ENCODE measurements around the gene SGSM1.

The SGSM1 gene

GRCh38 chr22:24772493-24773220 is 33.4 kb upstream of the SGSM1 start:
- H3K36me3 ChIP-seq (ENCODE audit: control insufficient read depth, insufficient read depth, low read length, severe bottlenecking), result no peaks in the 10 kb centered on the region
- H3K4me3 ChIP-seq (ENCODE audit: low read length), result no peak overlapping the region
- no peaks in the 10 kb centered on the region for H3K4me1 ChIP-seq (ENCODE audit: control insufficient read depth, insufficient read depth, low read length)
- no peak overlapping the region for H3K9ac ChIP-seq (ENCODE audit: low read length)
- H3K27me3 ChIP-seq (replicated peaks; ENCODE audit: control insufficient read depth, insufficient read depth, low read length), result peaks cover 22% of the 10 kb centered on the region
- DNase-seq (ENCODE audit: low read depth), result peak; percentile 36
- no peaks in the 10 kb centered on the region for H3K9me3 ChIP-seq (ENCODE audit: control insufficient read depth, low read length)

- DNase-seq (ENCODE audit: low read depth), result no peak
- H3K36me3 ChIP-seq (ENCODE audit: control insufficient read depth, insufficient read depth, low read length, severe bottlenecking), result no peaks in the 10 kb centered on the region
- H3K4me3 ChIP-seq (ENCODE audit: low read length), result no peak overlapping the region
- H3K4me1 ChIP-seq (ENCODE audit: control insufficient read depth, insufficient read depth, low read length), result no peaks in the 10 kb centered on the region
- no peak overlapping the region for H3K9ac ChIP-seq (ENCODE audit: low read length)
- H3K9me3 ChIP-seq (ENCODE audit: control insufficient read depth, low read length), result no peaks in the 10 kb centered on the region
- H3K27me3 ChIP-seq (replicated peaks; ENCODE audit: control insufficient read depth, insufficient read depth, low read length), result peaks cover 20% of the 10 kb centered on the region
Observed at GRCh38 chr22:24775769-24776492, 30.1 kb upstream of the SGSM1 start.

GRCh38 chr22:24776525-24776924 is 29.5 kb upstream of the SGSM1 start:
- Histone ChIP-seq H3K9me3 (ENCODE audit: control insufficient read depth, low read length) (no peaks in the 10 kb centered on the region), H3K4me3 (ENCODE audit: low read length) (no peak overlapping the region), H3K27me3 (replicated peaks; ENCODE audit: control insufficient read depth, insufficient read depth, low read length) (peaks cover 20% of the 10 kb centered on the region), H3K36me3 (ENCODE audit: control insufficient read depth, insufficient read depth, low read length, severe bottlenecking) (no peaks in the 10 kb centered on the region), H3K4me1 (ENCODE audit: control insufficient read depth, insufficient read depth, low read length) (no peaks in the 10 kb centered on the region), H3K9ac (ENCODE audit: low read length) (no peak overlapping the region)
- DNase-seq (ENCODE audit: low read depth), result no peak

- Histone ChIP-seq H3K27me3 (replicated peaks; ENCODE audit: control insufficient read depth, insufficient read depth, low read length) (peaks cover 13% of the 10 kb centered on the region), H3K9me3 (ENCODE audit: control insufficient read depth, low read length) (no peaks in the 10 kb centered on the region), H3K4me3 (ENCODE audit: low read length) (no peak overlapping the region), H3K36me3 (ENCODE audit: control insufficient read depth, insufficient read depth, low read length, severe bottlenecking) (no peaks in the 10 kb centered on the region), H3K4me1 (ENCODE audit: control insufficient read depth, insufficient read depth, low read length) (no peaks in the 10 kb centered on the region), H3K9ac (ENCODE audit: low read length) (no peak overlapping the region)
- DNase-seq (ENCODE audit: low read depth), result no peak
Observed at GRCh38 chr22:24789516-24789915, 16.5 kb upstream of the SGSM1 start.

GRCh38 chr22:24791362-24791761 is 14.6 kb upstream of the SGSM1 start:
- no peaks in the 10 kb centered on the region for H3K36me3 ChIP-seq (ENCODE audit: control insufficient read depth, insufficient read depth, low read length, severe bottlenecking)
- no peaks in the 10 kb centered on the region for H3K9me3 ChIP-seq (ENCODE audit: control insufficient read depth, low read length)
- no peak overlapping the region for H3K4me3 ChIP-seq (ENCODE audit: low read length)
- no peak for DNase-seq (ENCODE audit: low read depth)
- H3K27me3 ChIP-seq (replicated peaks; ENCODE audit: control insufficient read depth, insufficient read depth, low read length), result peaks cover 6% of the 10 kb centered on the region
- H3K4me1 ChIP-seq (ENCODE audit: control insufficient read depth, insufficient read depth, low read length), result no peaks in the 10 kb centered on the region
- H3K9ac ChIP-seq (ENCODE audit: low read length), result no peak overlapping the region

- H3K9ac ChIP-seq (ENCODE audit: low read length), result no peak overlapping the region
- no peaks in the 10 kb centered on the region for H3K4me1 ChIP-seq (ENCODE audit: control insufficient read depth, insufficient read depth, low read length)
- H3K36me3 ChIP-seq (ENCODE audit: control insufficient read depth, insufficient read depth, low read length, severe bottlenecking), result no peaks in the 10 kb centered on the region
- H3K9me3 ChIP-seq (ENCODE audit: control insufficient read depth, low read length), result no peaks in the 10 kb centered on the region
- DNase-seq (ENCODE audit: low read depth), result no peak
- H3K27me3 ChIP-seq (replicated peaks; ENCODE audit: control insufficient read depth, insufficient read depth, low read length), result peaks cover 9% of the 10 kb centered on the region
- H3K4me3 ChIP-seq (ENCODE audit: low read length), result no peak overlapping the region
Observed at GRCh38 chr22:24796056-24796455, 10.0 kb upstream of the SGSM1 start.

- H3K9me3 ChIP-seq (ENCODE audit: control insufficient read depth, low read length), result no peaks in the 10 kb centered on the region
- DNase-seq (ENCODE audit: low read depth), result no peak
- no peak overlapping the region for H3K9ac ChIP-seq (ENCODE audit: low read length)
- no peak overlapping the region for H3K4me3 ChIP-seq (ENCODE audit: low read length)
- H3K4me1 ChIP-seq (ENCODE audit: control insufficient read depth, insufficient read depth, low read length), result no peaks in the 10 kb centered on the region
- H3K27me3 ChIP-seq (replicated peaks; ENCODE audit: control insufficient read depth, insufficient read depth, low read length), result peaks cover 9% of the 10 kb centered on the region
- H3K36me3 ChIP-seq (ENCODE audit: control insufficient read depth, insufficient read depth, low read length, severe bottlenecking), result no peaks in the 10 kb centered on the region
Observed at GRCh38 chr22:24796860-24797259, 9.2 kb upstream of the SGSM1 start.

- no peaks in the 10 kb centered on the region for H3K9me3 ChIP-seq (ENCODE audit: control insufficient read depth, low read length)
- no peak for DNase-seq (ENCODE audit: low read depth)
- H3K27me3 ChIP-seq (replicated peaks; ENCODE audit: control insufficient read depth, insufficient read depth, low read length), result peaks cover 4% of the 10 kb centered on the region
- H3K4me1 ChIP-seq (ENCODE audit: control insufficient read depth, insufficient read depth, low read length), result peaks cover 3% of the 10 kb centered on the region
- no peak overlapping the region for H3K9ac ChIP-seq (ENCODE audit: low read length)
- H3K36me3 ChIP-seq (ENCODE audit: control insufficient read depth, insufficient read depth, low read length, severe bottlenecking), result no peaks in the 10 kb centered on the region
- no peak overlapping the region for H3K4me3 ChIP-seq (ENCODE audit: low read length)
Observed at GRCh38 chr22:24801901-24802465, 4.0 kb upstream of the SGSM1 start.

- H3K9me3 ChIP-seq (ENCODE audit: control insufficient read depth, low read length), result no peaks in the 10 kb centered on the region
- H3K36me3 ChIP-seq (ENCODE audit: control insufficient read depth, insufficient read depth, low read length, severe bottlenecking), result no peaks in the 10 kb centered on the region
- no peak overlapping the region for H3K4me3 ChIP-seq (ENCODE audit: low read length)
- H3K9ac ChIP-seq (ENCODE audit: low read length), result no peak overlapping the region
- H3K27me3 ChIP-seq (replicated peaks; ENCODE audit: control insufficient read depth, insufficient read depth, low read length), result peaks cover 4% of the 10 kb centered on the region
- peaks cover 3% of the 10 kb centered on the region for H3K4me1 ChIP-seq (ENCODE audit: control insufficient read depth, insufficient read depth, low read length)
- DNase-seq (ENCODE audit: low read depth), result peak; percentile 55
Observed at GRCh38 chr22:24803064-24803542, 2.9 kb upstream of the SGSM1 start.

GRCh38 chr22:24806663-24807001 is 621 bp downstream of the SGSM1 start:
- Histone ChIP-seq H3K4me1 (ENCODE audit: control insufficient read depth, insufficient read depth, low read length) (peaks cover 3% of the 10 kb centered on the region), H3K4me3 (ENCODE audit: low read length) (no peak overlapping the region), H3K9me3 (ENCODE audit: control insufficient read depth, low read length) (no peaks in the 10 kb centered on the region), H3K27me3 (replicated peaks; ENCODE audit: control insufficient read depth, insufficient read depth, low read length) (peaks cover 4% of the 10 kb centered on the region), H3K9ac (ENCODE audit: low read length) (no peak overlapping the region), H3K36me3 (ENCODE audit: control insufficient read depth, insufficient read depth, low read length, severe bottlenecking) (no peaks in the 10 kb centered on the region)
- no peak for DNase-seq (ENCODE audit: low read depth)

- no peak for DNase-seq (ENCODE audit: low read depth)
- H3K27me3 ChIP-seq (replicated peaks; ENCODE audit: control insufficient read depth, insufficient read depth, low read length), result peaks cover 8% of the 10 kb centered on the region
- H3K9ac ChIP-seq (ENCODE audit: low read length), result no peak overlapping the region
- peaks cover 3% of the 10 kb centered on the region for H3K4me1 ChIP-seq (ENCODE audit: control insufficient read depth, insufficient read depth, low read length)
- H3K9me3 ChIP-seq (ENCODE audit: control insufficient read depth, low read length), result no peaks in the 10 kb centered on the region
- no peaks in the 10 kb centered on the region for H3K36me3 ChIP-seq (ENCODE audit: control insufficient read depth, insufficient read depth, low read length, severe bottlenecking)
- no peak overlapping the region for H3K4me3 ChIP-seq (ENCODE audit: low read length)
Observed at GRCh38 chr22:24807284-24807950, 1.4 kb downstream of the SGSM1 start.

Data from adipocyte (in vitro differentiated cells).